GM12878 (cell line): ENCODE data around the gene FOXK2. TPM values are rescaled to one million over a fixed set of nuclear protein-coding genes. Genes with fewer than 3 reads are reported as not detected.

ENCODE experiments used
- ATAC-seq: fragments of 200-7000 bp; cut with Tn5 transposase; 3 replicates; pipeline ENCODE4 v1.9.1; 2020; ENCODE audit warnings: mild to moderate bottlenecking, moderate library complexity
- BruUV-seq: library from RNA; stranded (reverse); fragments of 400-500 nt; replicated peaks from 2 replicates; lab custom pipeline; 2021; lab: Mats Ljungman, UMichigan
- CTCF ChIA-PET: fragments of 300-600 bp; sonication (Branson Sonifier 250); formaldehyde crosslinking; extraction: SDS; loops from one replicate; lab custom pipeline; 2021; ENCODE audit warnings: inconsistent platforms; lab: Yijun Ruan, JAX
- POLR2A ChIA-PET: fragments of 350-600 bp; formaldehyde crosslinking; extraction: SDS; loops from one replicate; lab custom pipeline; 2021; ENCODE audit warnings: inconsistent platforms; lab: Charles Lee
- RAD21 ChIA-PET: fragments of 300-600 bp; sonication (Branson Sonifier 250); formaldehyde crosslinking; loops from one replicate; lab custom pipeline; 2023; ENCODE audit warnings: antibody characterized with exemption; ENCODE audit not compliant: unreplicated experiment; lab: Charles Lee
- SMC1A ChIA-PET: fragments of 300-600 bp; sonication (Branson Sonifier 250); formaldehyde crosslinking; loops from one replicate; lab custom pipeline; 2023; ENCODE audit not compliant: unreplicated experiment, uncharacterized antibody; lab: Charles Lee
- DNase-seq: peaks from one replicate; pipeline ENCODE4 v3.0.0-alpha.2; 2011; ENCODE audit warnings: low read depth, low spot score
- FAIRE-seq: peaks from 3 replicates; lab custom pipeline; 2011; peaks lifted over from hg19 to GRCh38; lab: Jason Lieb, UNC
- H2AFZ ChIP-seq: 2 replicates; pipeline ENCODE4 v1.6.0; 2011; ENCODE audit warnings: low read depth, low read length, control low read depth; ENCODE audit not compliant: control insufficient read depth
- H3K27ac ChIP-seq: 2 replicates; pipeline ENCODE4 v1.5.1; 2011; ENCODE audit warnings: control low read depth; ENCODE audit not compliant: control insufficient read depth, insufficient read depth
- H3K27me3 ChIP-seq, 2 experiments: replicated peaks in 1 of 2; 2 replicates each; pipeline versions ENCODE4 v1.6.0 to v1.6.1; 2011; ENCODE audit warnings: low read length in 1 of 2; ENCODE audit not compliant: control insufficient read depth in 2 of 2, insufficient read depth in 2 of 2
- H3K36me3 ChIP-seq, 2 experiments: 2 replicates each; pipeline ENCODE4 v1.5.1; 2011; ENCODE audit warnings: low read length in 1 of 2; ENCODE audit not compliant: control insufficient read depth in 2 of 2, insufficient read depth in 2 of 2
- H3K4me1 ChIP-seq: 2 replicates; pipeline ENCODE4 v1.6.1; 2011; ENCODE audit warnings: mild to moderate bottlenecking, low read length, moderate library complexity, mixed read lengths; ENCODE audit not compliant: control insufficient read depth, insufficient read depth
- H3K4me2 ChIP-seq: 2 replicates; pipeline ENCODE4 v1.6.0; 2011; ENCODE audit warnings: control low read depth; ENCODE audit not compliant: control insufficient read depth, insufficient read depth
- H3K4me3 ChIP-seq: fragments of 200-600 bp; sonication (generic); 2 replicates; pipeline ENCODE4 v1.5.1; 2016
- H3K79me2 ChIP-seq: 2 replicates; pipeline ENCODE4 v1.6.0; 2011; ENCODE audit warnings: low read length; ENCODE audit not compliant: control insufficient read depth, insufficient read depth
- H3K9ac ChIP-seq: 2 replicates; pipeline ENCODE4 v1.8.0; 2011; ENCODE audit warnings: low read length, control low read depth, mixed read lengths; ENCODE audit not compliant: control insufficient read depth, insufficient read depth
- H3K9me3 ChIP-seq: replicated peaks from 3 replicates; pipeline ENCODE4 v1.5.1; 2011; ENCODE audit warnings: mild to moderate bottlenecking, low read length; ENCODE audit not compliant: control insufficient read depth, insufficient read depth
- H4K20me1 ChIP-seq: 2 replicates; pipeline ENCODE4 v1.6.0; 2011; ENCODE audit not compliant: control insufficient read depth, insufficient read depth
- CBX5 ChIP-seq: sonication (generic); IDR thresholded peaks from 2 replicates; pipeline ENCODE4 v1.6.1; 2016; ENCODE audit warnings: low read depth, moderate library complexity, mild to moderate bottlenecking, inconsistent platforms
- EED ChIP-seq: sonication (generic); IDR thresholded peaks from 2 replicates; pipeline ENCODE4 v1.6.1; 2016; ENCODE audit warnings: antibody characterized with exemption, low read depth
- IKZF2 ChIP-seq, 2 experiments: fragments of 450-650 bp; IDR thresholded peaks; 2 replicates each; pipeline ENCODE4 v1.6.1; 2017; ENCODE audit warnings: mild to moderate bottlenecking in 2 of 2, moderate library complexity in 2 of 2
- IRF4 ChIP-seq: IDR thresholded peaks from 2 replicates; pipeline ENCODE4 v1.6.1; 2011; ENCODE audit warnings: low read depth, low read length
- JUNB ChIP-seq: IDR thresholded peaks from 2 replicates; pipeline ENCODE4 v1.6.1; 2016; ENCODE audit warnings: antibody characterized with exemption, mild to moderate bottlenecking
- KLF5 ChIP-seq: fragments of 450-650 bp; IDR thresholded peaks from 2 replicates; pipeline ENCODE4 v1.6.1; 2014; ENCODE audit warnings: mild to moderate bottlenecking; ENCODE audit not compliant: partially characterized antibody
- NFIC ChIP-seq: IDR thresholded peaks from 2 replicates; pipeline ENCODE4 v1.6.1; 2012; ENCODE audit warnings: low read depth, mild to moderate bottlenecking, inconsistent platforms, low read length, moderate library complexity
- RUNX3 ChIP-seq: IDR thresholded peaks from 2 replicates; pipeline ENCODE4 v1.6.1; 2012; ENCODE audit warnings: low read length, inconsistent platforms
- TCF12 ChIP-seq: IDR thresholded peaks from 2 replicates; pipeline ENCODE4 v1.6.1; 2011; ENCODE audit warnings: low read depth, mild to moderate bottlenecking, low read length
- ZNF384 ChIP-seq: IDR thresholded peaks from 2 replicates; pipeline ENCODE4 v1.6.1; 2012; ENCODE audit warnings: low read depth, mild to moderate bottlenecking, low read length, improper control_type of control experiment, borderline replicate concordance
- WGBS: methylation state at CpG from one replicate; pipeline ENCODE4 v1.1.6; 2016; ENCODE audit warnings: low lambda C conversion rate; ENCODE audit not compliant: insufficient replicate concordance, insufficient coverage; ENCODE audit errors: missing lambda C conversion rate; 5-methylcytosine and 5-hydroxymethylcytosine counted together
- in situ Hi-C: fragments of 300-500 bp; cut with MboI; formaldehyde crosslinking; loops from 9 replicates; pipeline ENCODE4 v1.14.3; 2018; ENCODE audit warnings: mixed read lengths
- intact Hi-C: fragments of 100-400 bp; cut with micrococcal nuclease; formaldehyde crosslinking; loops from one replicate; pipeline ENCODE4 v1.14.2; 2022; ENCODE audit not compliant: unreplicated experiment
- polyA plus RNA-seq, 11 experiments: library from polyadenylated mRNA; depleted of rRNA in 4 of 11; unstranded in 6 of 11; stranded (reverse) in 5 of 11; fragments of >200 nt; fragmentation: Nextera tagmentation in 4 of 11; fragmentation: Illumina TruSeq in 1 of 11; extraction: Ambion mirVana in 4 of 11; extraction: Trizol in 1 of 11; gene quantifications; 1 replicate in 1 of 11; 2 replicates in 10 of 11; pipeline versions ENCODE4 v1.2.1 to v1.2.3, GENCODE V29; 2011 to 2016; ENCODE audit warnings: inconsistent platforms in 2 of 11, missing spikeins in 2 of 11, low read depth in 1 of 11
- total RNA-seq, 4 experiments: library from RNA; depleted of rRNA in 3 of 4; stranded (reverse); fragments of >200 nt in 3 of 4; fragmentation: Illumina TruSeq in 1 of 4; extraction: Trizol in 1 of 4; gene quantifications; 2 replicates each; pipeline versions ENCODE4 v1.2.1 to v1.2.3, GENCODE V29; 2013 to 2021

The FOXK2 gene
- total and polyA plus RNA-seq, 10 of the 15 experiments (the other 5 are each of a cell fraction or from before 2014, with no cell fraction given) = 2.4 to 56.8 (median 34.4) TPM

DNA sequence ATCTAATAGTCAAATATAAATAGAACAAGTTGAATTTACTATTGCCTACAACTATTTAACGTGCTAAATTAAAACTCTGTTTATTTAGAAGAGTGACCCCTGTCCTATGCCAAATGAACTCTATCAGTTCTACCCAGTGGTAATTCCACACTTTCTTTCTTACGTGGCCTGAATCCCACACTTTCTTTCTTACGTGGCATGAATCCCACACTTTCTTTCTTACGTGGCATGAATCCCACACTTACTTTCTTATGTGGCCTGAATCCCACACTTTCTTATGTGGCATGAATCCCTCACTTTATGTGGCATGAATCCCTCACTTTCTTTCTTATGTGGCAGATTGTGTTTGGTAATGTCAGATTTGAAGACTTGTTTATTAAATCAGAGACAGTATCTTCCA lies 6.2 kb downstream of the FOXK2 start:
- H3K79me2 ChIP-seq = peaks cover 84% of the 10 kb centered on the region
- no peak overlapping the region for H3K4me2 ChIP-seq
- POLR2A ChIA-PET = interaction anchor here (3.1 kb wide), 1 partner anchor 10 kb away, joined by 15 read pairs; no protein-coding TSS in a partner anchor
- BruUV-seq = TSS peak; percentile 2
- H3K36me3 ChIP-seq = peaks cover 0 to 12% of the 10 kb centered on the region in 2 experiments; a peak in 2 of 4 replicates
- 72% methylated on average over 4 of the region's 4 CpGs for WGBS
- RAD21 ChIA-PET = no interaction called here
- H3K4me1 ChIP-seq = peaks cover 14% of the 10 kb centered on the region
- SMC1A ChIA-PET = interaction anchor here (3.4 kb wide), 1 partner anchor 10 kb away, joined by 17 read pairs; no protein-coding TSS in a partner anchor
- no peak for TF ChIP-seq CBX5
- peak; percentile 45; the same call in 1 of the 2 replicates for TF ChIP-seq NFIC
- peak; percentile 77 for TF ChIP-seq RUNX3
- TF ChIP-seq TCF12 = no peak
- TF ChIP-seq IRF4 = 0 out of 2 replicates have a peak, but pooled peaks have one; percentile 23
- TF ChIP-seq JUNB = peak; percentile 73
- no peak for TF ChIP-seq ZNF384
- peak; percentile 78 for TF ChIP-seq EED
- TF ChIP-seq IKZF2 (IDR thresholded peaks at IDR 0.05) = 0 out of 4 replicates have a peak, but pooled peaks have one; percentile 26 to 28
- TF ChIP-seq KLF5 = no peak
- no peak overlapping the region for H3K9ac ChIP-seq
- no peak for FAIRE-seq
- H3K27me3 ChIP-seq = no peaks in the 10 kb centered on the region
- CTCF ChIA-PET = interaction anchor here (0.9 to 3.3 kb wide), 4 partner anchors 11 to 29 kb away, joined by 3 to 19 read pairs (median 5); no protein-coding TSS in a partner anchor
- no peak overlapping the region for H2AFZ ChIP-seq
- H3K4me3 ChIP-seq = no peak overlapping the region
- H3K9me3 ChIP-seq = no peaks in the 10 kb centered on the region
- peaks cover 10% of the 10 kb centered on the region for H4K20me1 ChIP-seq
- intact Hi-C loops (no loop called here), in situ Hi-C loops (no loop called here)
- no peak overlapping the region for H3K27ac ChIP-seq
- DNase-seq = no peak
- ATAC-seq = no peak
